ENCODE measurements around the gene KMT2D. TPM values are rescaled to one million over a fixed set of nuclear protein-coding genes. Genes with fewer than 3 reads are reported as not detected.
A peak's percentile ranks its signal among the peaks of the same experiment; 100 is the strongest.
"Not testable (repeated sequence)": the region's sequence is repeated elsewhere in the genome, so short reads cannot be mapped to it uniquely, and the experiment has no call there.

The KMT2D gene
- total and polyA plus RNA-seq, 5 donors from 2014 or later: 5.2 to 149 (median 6.7) TPM

GRCh38 chr12:49064767-49065152, 4.2 kb upstream of the KMT2D start:
- Histone ChIP-seq H3K36me3 (ENCODE audit: control insufficient read depth, insufficient read depth, low read length) (peaks cover 10% of the 10 kb centered on the region), H3K27me3 (ENCODE audit: control insufficient read depth, insufficient read depth, low read length) (no peaks in the 10 kb centered on the region), H3K27ac (ENCODE audit: insufficient read depth, low read length, poor library complexity, severe bottlenecking) (no peak overlapping the region), H3K9me3 (ENCODE audit: control insufficient read depth in 2 of 2, low read length in 2 of 2) (no peaks in the 10 kb centered on the region), H3K4me3 (ENCODE audit: low read depth, low read length) (no peak overlapping the region), H3K4me1 (ENCODE audit: control insufficient read depth, insufficient read depth, low read length, poor library complexity, severe bottlenecking) (peaks cover 15% of the 10 kb centered on the region)
- Mint-ChIP-seq H3K9me3 (peaks cover 0 to 2% (median 0%) of the 10 kb centered on the region in 7 donors), H3K27ac (peak overlapping the region in 1 of 3 donors; percentile 25), H3K36me3 (no peaks in the 10 kb centered on the region), H3K27me3 (peaks cover 11% of the 10 kb centered on the region), H3K4me3 (peak overlapping the region in 1 of 4 donors; percentile 49), H3K4me1 (peaks cover 12 to 31% (median 18%) of the 10 kb centered on the region in 4 donors)
- DNase-seq (no peak), ATAC-seq (ENCODE audit: low read depth in 2 of 2) (no peak)

GRCh38 chr12:49061916-49062315, 1.3 kb upstream of the KMT2D start:
- Mint-ChIP-seq H3K4me1 (peaks cover 16 to 43% (median 31%) of the 10 kb centered on the region in 4 donors), H3K4me3 (peak overlapping the region; percentile 50 to 96 (median 96)), H3K27me3 (peaks cover 16% of the 10 kb centered on the region)
- H3K27ac Mint-ChIP-seq; H3K4me3 ChIP-seq (ENCODE audit: low read depth, low read length); H3K9me3 Mint-ChIP-seq; H3K27me3 ChIP-seq (ENCODE audit: control insufficient read depth, insufficient read depth, low read length); ATAC-seq (ENCODE audit: low read depth in 2 of 2); H3K27ac ChIP-seq (ENCODE audit: insufficient read depth, low read length, poor library complexity, severe bottlenecking); H3K36me3 ChIP-seq (ENCODE audit: control insufficient read depth, insufficient read depth, low read length); DNase-seq; H3K9me3 ChIP-seq (ENCODE audit: control insufficient read depth in 2 of 2, low read length in 2 of 2); H3K36me3 Mint-ChIP-seq: not testable (repeated sequence)
- H3K4me1 ChIP-seq (ENCODE audit: control insufficient read depth, insufficient read depth, low read length, poor library complexity, severe bottlenecking): peaks cover 32% of the 10 kb centered on the region

GRCh38 chr12:49061157-49061650, 610 bp upstream of the KMT2D start:
- Mint-ChIP-seq H3K9me3 (peaks cover 0 to 2% (median 0%) of the 10 kb centered on the region in 7 donors), H3K4me1 (peaks cover 20 to 51% (median 38%) of the 10 kb centered on the region in 4 donors), H3K27me3 (peaks cover 16% of the 10 kb centered on the region), H3K36me3 (no peaks in the 10 kb centered on the region), H3K27ac (peak overlapping the region; percentile 95 to 99 (median 98)), H3K4me3 (peak overlapping the region; percentile 96 to 97 (median 96))
- Histone ChIP-seq H3K36me3 (ENCODE audit: control insufficient read depth, insufficient read depth, low read length) (peaks cover 8% of the 10 kb centered on the region), H3K4me1 (ENCODE audit: control insufficient read depth, insufficient read depth, low read length, poor library complexity, severe bottlenecking) (peaks cover 39% of the 10 kb centered on the region), H3K27me3 (ENCODE audit: control insufficient read depth, insufficient read depth, low read length) (no peaks in the 10 kb centered on the region), H3K9me3 (ENCODE audit: control insufficient read depth in 2 of 2, low read length in 2 of 2) (no peaks in the 10 kb centered on the region), H3K27ac (ENCODE audit: insufficient read depth, low read length, poor library complexity, severe bottlenecking) (peak overlapping the region; percentile 88), H3K4me3 (ENCODE audit: low read depth, low read length) (peak overlapping the region; percentile 80)
- DNase-seq: no peak
- ATAC-seq (ENCODE audit: low read depth in 2 of 2): no peak

DNA sequence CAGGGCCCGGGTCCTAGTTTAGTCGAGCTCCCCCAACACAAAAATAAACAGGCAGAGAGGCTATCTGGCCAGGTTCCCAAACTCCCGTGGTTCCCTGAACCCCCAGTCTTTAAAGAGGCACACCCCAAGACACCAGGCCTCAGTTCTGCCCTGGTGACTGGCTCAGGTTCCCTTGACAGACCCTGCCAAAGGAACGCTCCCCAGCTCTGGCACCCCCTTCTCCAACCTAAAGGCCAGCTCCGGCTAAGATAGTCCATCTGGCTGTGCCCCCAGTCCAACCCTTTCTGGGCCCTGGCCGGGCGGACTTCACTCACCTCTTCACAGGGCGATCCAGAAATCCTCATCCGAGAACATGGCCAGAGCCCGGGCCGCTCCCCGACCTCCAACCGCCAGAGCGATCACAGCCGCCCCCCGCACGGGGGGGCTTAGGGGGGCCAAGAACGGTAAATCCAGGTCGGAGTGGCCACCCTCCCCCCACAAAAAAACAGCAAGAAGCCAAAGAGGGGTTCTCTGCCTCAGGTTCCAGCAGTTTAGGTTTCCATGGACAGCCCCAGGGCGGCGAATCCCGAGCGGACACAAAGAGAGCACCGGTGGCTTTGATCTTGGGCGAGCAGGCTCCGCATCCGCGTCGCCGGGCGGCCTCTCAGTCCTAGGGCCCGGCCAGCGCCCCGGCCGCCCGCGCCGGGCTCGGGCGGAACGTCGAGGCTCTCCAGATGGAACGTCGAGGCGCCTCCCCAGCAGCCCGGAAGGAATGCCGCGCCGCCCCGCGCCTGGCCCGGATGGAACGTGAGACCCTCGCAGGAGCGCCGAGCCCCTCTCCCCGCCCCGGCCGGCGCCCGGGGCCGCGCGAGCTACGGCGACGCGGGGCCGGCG, 1.1 kb downstream of the KMT2D start:
- no peaks in the 10 kb centered on the region for H3K9me3 ChIP-seq (ENCODE audit: control insufficient read depth in 2 of 2, low read length in 2 of 2)
- peak overlapping the region; percentile 82 for H3K4me3 ChIP-seq (ENCODE audit: low read depth, low read length)
- H3K9me3 Mint-ChIP-seq: peaks cover 0 to 2% (median 0%) of the 10 kb centered on the region in 7 donors
- no peaks in the 10 kb centered on the region for H3K27me3 ChIP-seq (ENCODE audit: control insufficient read depth, insufficient read depth, low read length)
- H3K27ac ChIP-seq (ENCODE audit: insufficient read depth, low read length, poor library complexity, severe bottlenecking): peak overlapping the region; percentile 88
- H3K36me3 ChIP-seq (ENCODE audit: control insufficient read depth, insufficient read depth, low read length): peaks cover 6% of the 10 kb centered on the region
- peaks cover 16% of the 10 kb centered on the region for H3K27me3 Mint-ChIP-seq
- peak in 1 of 3 donors; percentile 44 for DNase-seq
- peaks cover 51% of the 10 kb centered on the region for H3K4me1 ChIP-seq (ENCODE audit: control insufficient read depth, insufficient read depth, low read length, poor library complexity, severe bottlenecking)
- peaks cover 25 to 65% (median 55%) of the 10 kb centered on the region in 4 donors for H3K4me1 Mint-ChIP-seq
- peaks cover 7% of the 10 kb centered on the region for H3K36me3 Mint-ChIP-seq
- H3K4me3 Mint-ChIP-seq: peak overlapping the region; percentile 79 to 96 (median 95)
- peak in 1 of 2 donors; percentile 5 for ATAC-seq (ENCODE audit: low read depth in 2 of 2)
- H3K27ac Mint-ChIP-seq: peak overlapping the region; percentile 86 to 94 (median 94)

GRCh38 chr12:49059045-49059298, 1.6 kb downstream of the KMT2D start:
- H3K4me3 ChIP-seq (ENCODE audit: low read depth, low read length): peak overlapping the region; percentile 82
- ATAC-seq (ENCODE audit: low read depth in 2 of 2): no peak
- H3K27me3 Mint-ChIP-seq: peaks cover 16% of the 10 kb centered on the region
- no peaks in the 10 kb centered on the region for H3K9me3 ChIP-seq (ENCODE audit: control insufficient read depth in 2 of 2, low read length in 2 of 2)
- H3K27ac Mint-ChIP-seq: peak overlapping the region; percentile 89 to 94 (median 94)
- peak overlapping the region; percentile 79 to 96 (median 95) for H3K4me3 Mint-ChIP-seq
- peaks cover 12% of the 10 kb centered on the region for H3K36me3 ChIP-seq (ENCODE audit: control insufficient read depth, insufficient read depth, low read length)
- peaks cover 7% of the 10 kb centered on the region for H3K36me3 Mint-ChIP-seq
- no peaks in the 10 kb centered on the region for H3K27me3 ChIP-seq (ENCODE audit: control insufficient read depth, insufficient read depth, low read length)
- peak overlapping the region; percentile 88 for H3K27ac ChIP-seq (ENCODE audit: insufficient read depth, low read length, poor library complexity, severe bottlenecking)
- DNase-seq: no peak
- peaks cover 0 to 2% (median 0%) of the 10 kb centered on the region in 7 donors for H3K9me3 Mint-ChIP-seq
- H3K4me1 Mint-ChIP-seq: peaks cover 23 to 69% (median 53%) of the 10 kb centered on the region in 4 donors
- H3K4me1 ChIP-seq (ENCODE audit: control insufficient read depth, insufficient read depth, low read length, poor library complexity, severe bottlenecking): peaks cover 54% of the 10 kb centered on the region

DNA sequence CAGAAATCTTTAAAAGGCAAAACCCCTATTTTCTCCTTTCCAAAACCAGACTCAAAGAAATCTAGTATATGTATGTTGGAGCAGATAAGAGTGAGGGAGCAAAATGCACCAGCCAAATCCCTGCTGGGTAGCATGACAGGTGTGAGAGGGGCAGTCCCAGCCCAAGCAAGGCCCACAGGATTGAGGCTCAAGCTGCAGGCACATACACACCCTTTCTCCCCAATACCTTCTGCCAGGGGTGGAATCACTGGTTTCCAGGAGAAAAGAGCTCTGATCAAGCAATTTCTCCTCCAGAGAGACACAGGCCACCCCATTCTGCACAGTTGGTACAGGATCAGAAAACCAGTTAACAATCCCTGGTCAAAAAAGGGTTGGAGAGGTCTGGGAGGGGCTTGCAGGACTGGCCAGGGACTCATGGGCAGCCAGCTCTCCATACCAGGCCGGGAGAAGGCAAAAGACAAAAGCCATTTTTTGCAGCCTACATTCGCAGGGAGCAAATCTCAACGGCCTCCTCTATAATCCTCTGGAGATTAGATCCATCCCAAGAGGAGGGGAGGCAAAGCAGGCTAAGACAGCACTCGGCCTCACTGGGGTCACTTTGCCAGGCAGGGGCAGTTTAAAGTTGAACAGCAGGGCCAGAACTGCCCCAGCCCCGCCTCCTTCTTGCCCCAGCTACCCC, 2.1 kb downstream of the KMT2D start:
- peak overlapping the region; percentile 82 for H3K4me3 ChIP-seq (ENCODE audit: low read depth, low read length)
- Mint-ChIP-seq H3K4me1 (peaks cover 19 to 69% (median 50%) of the 10 kb centered on the region in 4 donors), H3K36me3 (peaks cover 9% of the 10 kb centered on the region), H3K27me3 (peaks cover 16% of the 10 kb centered on the region), H3K27ac (peak overlapping the region; percentile 89 to 94 (median 94)), H3K9me3 (peaks cover 0 to 2% (median 0%) of the 10 kb centered on the region in 7 donors), H3K4me3 (peak overlapping the region; percentile 79 to 96 (median 95))
- peaks cover 16% of the 10 kb centered on the region for H3K36me3 ChIP-seq (ENCODE audit: control insufficient read depth, insufficient read depth, low read length)
- peaks cover 54% of the 10 kb centered on the region for H3K4me1 ChIP-seq (ENCODE audit: control insufficient read depth, insufficient read depth, low read length, poor library complexity, severe bottlenecking)
- DNase-seq (no peak), ATAC-seq (ENCODE audit: low read depth in 2 of 2) (no peak)
- H3K9me3 ChIP-seq (ENCODE audit: control insufficient read depth in 2 of 2, low read length in 2 of 2): no peaks in the 10 kb centered on the region
- peak overlapping the region; percentile 88 for H3K27ac ChIP-seq (ENCODE audit: insufficient read depth, low read length, poor library complexity, severe bottlenecking)
- H3K27me3 ChIP-seq (ENCODE audit: control insufficient read depth, insufficient read depth, low read length): no peaks in the 10 kb centered on the region

- Histone ChIP-seq H3K9me3 (ENCODE audit: control insufficient read depth in 2 of 2, low read length in 2 of 2) (no peaks in the 10 kb centered on the region), H3K4me1 (ENCODE audit: control insufficient read depth, insufficient read depth, low read length, poor library complexity, severe bottlenecking) (peaks cover 54% of the 10 kb centered on the region), H3K27ac (ENCODE audit: insufficient read depth, low read length, poor library complexity, severe bottlenecking) (peak overlapping the region; percentile 88), H3K36me3 (ENCODE audit: control insufficient read depth, insufficient read depth, low read length) (peaks cover 22% of the 10 kb centered on the region), H3K4me3 (ENCODE audit: low read depth, low read length) (peak overlapping the region; percentile 82), H3K27me3 (ENCODE audit: control insufficient read depth, insufficient read depth, low read length) (no peaks in the 10 kb centered on the region)
- peaks cover 19 to 73% (median 53%) of the 10 kb centered on the region in 4 donors for H3K4me1 Mint-ChIP-seq
- peaks cover 16% of the 10 kb centered on the region for H3K27me3 Mint-ChIP-seq
- H3K27ac Mint-ChIP-seq: peak overlapping the region; percentile 86 to 94 (median 94)
- H3K36me3 Mint-ChIP-seq: peaks cover 15% of the 10 kb centered on the region
- peak overlapping the region; percentile 79 to 96 (median 95) for H3K4me3 Mint-ChIP-seq
- DNase-seq: no peak
- H3K9me3 Mint-ChIP-seq: peaks cover 0 to 2% (median 0%) of the 10 kb centered on the region in 7 donors
- ATAC-seq (ENCODE audit: low read depth in 2 of 2): no peak
Measured at GRCh38 chr12:49057888-49058287, 2.7 kb downstream of the KMT2D start.

Data from CD4-positive, CD25-positive, alpha-beta regulatory T cell (primary cell).